ENCODE data around the gene HNRNPK. TPM values are rescaled to one million over a fixed set of nuclear protein-coding genes. Genes with fewer than 3 reads are reported as not detected.
"Not testable (repeated sequence)": the region's sequence is repeated elsewhere in the genome, so short reads cannot be mapped to it uniquely, and the experiment has no call there.

Gene HNRNPK
- total RNA-seq, 1 experiment from 2014 or later, result 1,200 TPM

GRCh38 chr9:83965350-83966208 is 14.4 kb downstream of the HNRNPK start:
- H3K27ac ChIP-seq, result peak overlapping the region; percentile 1; the same call in 1 of the 2 replicates
- H3K4me1 ChIP-seq, result no peaks in the 10 kb centered on the region
- peak; percentile 21 to 73 for DNase-seq
- H3K27me3 ChIP-seq, result no peaks in the 10 kb centered on the region
- no peaks in the 10 kb centered on the region for H3K9me3 ChIP-seq (replicated peaks)
- no peak overlapping the region for H3K4me3 ChIP-seq
- peaks cover 40% of the 10 kb centered on the region for H3K36me3 ChIP-seq

- Histone ChIP-seq H3K9me3 (replicated peaks) (no peaks in the 10 kb centered on the region), H3K36me3 (peaks cover 34% of the 10 kb centered on the region), H3K4me1 (no peaks in the 10 kb centered on the region), H3K27ac (no peak overlapping the region; the same call in 1 of the 2 replicates), H3K4me3 (no peak overlapping the region), H3K27me3 (no peaks in the 10 kb centered on the region)
- DNase-seq, result peak in 1 of 2 experiments; percentile 49
Measured at GRCh38 chr9:83964973-83965349, 15.1 kb downstream of the HNRNPK start.

GRCh38 chr9:83962165-83962564 is 17.9 kb downstream of the HNRNPK start:
- Histone ChIP-seq H3K36me3 (peaks cover 10% of the 10 kb centered on the region), H3K27ac (no peak overlapping the region), H3K27me3 (no peaks in the 10 kb centered on the region; the same call in 1 of the 2 replicates), H3K4me3 (no peak overlapping the region), H3K4me1 (peaks cover 13% of the 10 kb centered on the region), H3K9me3 (replicated peaks) (no peaks in the 10 kb centered on the region)
- peak in 1 of 2 experiments; percentile 54 for DNase-seq

- Histone ChIP-seq H3K27ac (no peak overlapping the region), H3K27me3 (no peaks in the 10 kb centered on the region; the same call in 1 of the 2 replicates), H3K36me3 (no peaks in the 10 kb centered on the region; the same call in 1 of the 2 replicates), H3K9me3 (replicated peaks) (no peaks in the 10 kb centered on the region), H3K4me1 (peaks cover 13% of the 10 kb centered on the region), H3K4me3 (no peak overlapping the region)
- DNase-seq, result no peak
Measured at GRCh38 chr9:83960991-83961390, 19.0 kb downstream of the HNRNPK start.

GRCh38 chr9:83959061-83959460 is 21.0 kb downstream of the HNRNPK start:
- H3K27ac ChIP-seq, result no peak overlapping the region
- no peaks in the 10 kb centered on the region for H3K36me3 ChIP-seq
- peak; percentile 64 to 78 for DNase-seq
- H3K9me3 ChIP-seq (replicated peaks), result no peaks in the 10 kb centered on the region
- H3K4me1 ChIP-seq, result peaks cover 13% of the 10 kb centered on the region
- no peaks in the 10 kb centered on the region; the same call in 1 of the 2 replicates for H3K27me3 ChIP-seq
- H3K4me3 ChIP-seq, result no peak overlapping the region

GRCh38 chr9:83957248-83957513 is 22.8 kb downstream of the HNRNPK start:
- no peak for DNase-seq
- H3K4me1 ChIP-seq, result peaks cover 13% of the 10 kb centered on the region
- H3K27me3 ChIP-seq, result no peaks in the 10 kb centered on the region; the same call in 1 of the 2 replicates
- H3K36me3 ChIP-seq, result no peaks in the 10 kb centered on the region
- no peaks in the 10 kb centered on the region for H3K9me3 ChIP-seq (replicated peaks)
- peak overlapping the region; percentile 61 for H3K4me3 ChIP-seq
- no peak overlapping the region; the same call in 1 of the 2 replicates for H3K27ac ChIP-seq

- H3K27ac ChIP-seq, result peak overlapping the region; percentile 60
- no peaks in the 10 kb centered on the region for H3K36me3 ChIP-seq
- H3K4me1 ChIP-seq, result peaks cover 13% of the 10 kb centered on the region
- H3K27me3 ChIP-seq, result no peaks in the 10 kb centered on the region; the same call in 1 of the 2 replicates
- H3K9me3 ChIP-seq (replicated peaks), result no peaks in the 10 kb centered on the region
- H3K4me3 ChIP-seq, result peak overlapping the region; percentile 61
- DNase-seq, result peak; percentile 52 to 53
Measured at GRCh38 chr9:83956436-83957247, 23.4 kb downstream of the HNRNPK start.

GRCh38 chr9:83956086-83956435 is 24.0 kb downstream of the HNRNPK start:
- DNase-seq, result peak in 1 of 2 experiments; percentile 15
- Histone ChIP-seq H3K27ac (peak overlapping the region; percentile 60), H3K4me3 (peak overlapping the region; percentile 61), H3K4me1 (peaks cover 13% of the 10 kb centered on the region), H3K27me3 (no peaks in the 10 kb centered on the region; the same call in 1 of the 2 replicates), H3K36me3 (no peaks in the 10 kb centered on the region), H3K9me3 (replicated peaks) (no peaks in the 10 kb centered on the region)

- H3K27me3 ChIP-seq; H3K4me1 ChIP-seq; H3K36me3 ChIP-seq; DNase-seq; H3K27ac ChIP-seq; H3K4me3 ChIP-seq; H3K9me3 ChIP-seq (replicated peaks): not testable (repeated sequence)
Measured at GRCh38 chr9:83948096-83948495, 31.9 kb downstream of the HNRNPK start.

GRCh38 chr9:83940590-83941303 is 39.3 kb downstream of the HNRNPK start:
- Histone ChIP-seq H3K27me3 (no peaks in the 10 kb centered on the region), H3K4me1 (peaks cover under 1% of the 10 kb centered on the region; the same call in 1 of the 2 replicates)

GRCh38 chr9:83937861-83938455 is 42.1 kb downstream of the HNRNPK start:
- no peak overlapping the region for H3K27ac ChIP-seq
- no peak overlapping the region for H3K4me3 ChIP-seq
- H3K4me1 ChIP-seq, result peaks cover 11% of the 10 kb centered on the region
- H3K36me3 ChIP-seq, result no peaks in the 10 kb centered on the region
- peak; percentile 35 to 85 for DNase-seq
- H3K9me3 ChIP-seq (replicated peaks), result no peaks in the 10 kb centered on the region
- no peaks in the 10 kb centered on the region for H3K27me3 ChIP-seq

More at GRCh38 chr9:83940590-83941303, 39.3 kb downstream of the HNRNPK start:
- no peak overlapping the region for H3K27ac ChIP-seq
- no peaks in the 10 kb centered on the region for H3K36me3 ChIP-seq
- no peaks in the 10 kb centered on the region for H3K9me3 ChIP-seq (replicated peaks)
- H3K4me3 ChIP-seq, result no peak overlapping the region
- DNase-seq, result no peak

- H3K4me3 ChIP-seq, result no peak overlapping the region
- no peak for DNase-seq
- no peak overlapping the region for H3K27ac ChIP-seq
- no peaks in the 10 kb centered on the region for H3K9me3 ChIP-seq (replicated peaks)
- no peaks in the 10 kb centered on the region for H3K27me3 ChIP-seq
- no peaks in the 10 kb centered on the region for H3K36me3 ChIP-seq
- H3K4me1 ChIP-seq, result peaks cover 11% of the 10 kb centered on the region
Measured at GRCh38 chr9:83936523-83936922, 43.5 kb downstream of the HNRNPK start.

GRCh38 chr9:83935276-83935935 is 44.6 kb downstream of the HNRNPK start:
- Histone ChIP-seq H3K4me1 (peaks cover 11% of the 10 kb centered on the region), H3K27ac (no peak overlapping the region), H3K27me3 (no peaks in the 10 kb centered on the region), H3K36me3 (no peaks in the 10 kb centered on the region), H3K4me3 (no peak overlapping the region), H3K9me3 (replicated peaks) (no peaks in the 10 kb centered on the region)
- peak; percentile 41 to 77 for DNase-seq
